Measurements from ENCODE around the gene CAGE1.

The CAGE1 gene

DNA sequence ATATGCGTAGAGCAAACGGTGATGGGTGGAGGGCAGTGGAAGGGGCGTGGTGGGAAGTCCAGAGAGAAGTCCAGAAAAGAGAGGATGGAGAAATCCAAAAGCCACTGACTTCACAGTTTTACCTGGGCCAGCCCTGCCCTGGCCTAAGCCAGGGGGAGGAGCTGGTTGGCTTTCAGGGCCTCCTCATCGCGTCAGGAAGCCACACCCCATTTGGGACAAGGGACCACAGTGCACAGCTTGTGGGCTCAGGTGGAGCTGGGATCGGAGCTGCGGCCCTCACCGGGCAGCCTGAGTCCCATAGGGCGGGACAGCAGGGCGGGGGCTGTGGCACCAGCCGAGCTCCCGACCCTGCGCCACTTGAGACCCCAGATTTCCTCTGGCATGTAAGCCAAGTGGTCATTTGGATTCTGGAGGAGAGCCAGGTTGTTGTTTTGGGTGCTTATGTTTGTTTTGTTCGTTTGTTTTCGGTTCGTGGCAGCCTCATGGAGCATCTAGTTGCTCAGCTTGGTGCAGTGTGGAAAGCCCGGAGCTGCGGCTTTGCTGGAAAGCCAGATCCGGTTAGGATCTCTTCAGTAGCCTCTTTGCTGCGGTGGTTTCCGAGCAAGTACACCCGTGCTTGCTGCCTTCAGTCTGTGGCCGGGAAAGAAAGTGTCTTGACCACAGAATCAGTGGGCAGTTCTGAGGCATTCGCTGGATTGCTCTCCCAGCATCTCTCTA, 42.3 kb upstream of the CAGE1 start:
- no peak overlapping the region for H3K27ac ChIP-seq (ENCODE audit: low read depth, low read length, poor library complexity, severe bottlenecking)
- no peak overlapping the region for H3K4me2 ChIP-seq (ENCODE audit: low read length)
- no peaks in the 10 kb centered on the region for H3K36me3 ChIP-seq (ENCODE audit: insufficient read depth, low read length)
- TF ChIP-seq, protein P1, sequence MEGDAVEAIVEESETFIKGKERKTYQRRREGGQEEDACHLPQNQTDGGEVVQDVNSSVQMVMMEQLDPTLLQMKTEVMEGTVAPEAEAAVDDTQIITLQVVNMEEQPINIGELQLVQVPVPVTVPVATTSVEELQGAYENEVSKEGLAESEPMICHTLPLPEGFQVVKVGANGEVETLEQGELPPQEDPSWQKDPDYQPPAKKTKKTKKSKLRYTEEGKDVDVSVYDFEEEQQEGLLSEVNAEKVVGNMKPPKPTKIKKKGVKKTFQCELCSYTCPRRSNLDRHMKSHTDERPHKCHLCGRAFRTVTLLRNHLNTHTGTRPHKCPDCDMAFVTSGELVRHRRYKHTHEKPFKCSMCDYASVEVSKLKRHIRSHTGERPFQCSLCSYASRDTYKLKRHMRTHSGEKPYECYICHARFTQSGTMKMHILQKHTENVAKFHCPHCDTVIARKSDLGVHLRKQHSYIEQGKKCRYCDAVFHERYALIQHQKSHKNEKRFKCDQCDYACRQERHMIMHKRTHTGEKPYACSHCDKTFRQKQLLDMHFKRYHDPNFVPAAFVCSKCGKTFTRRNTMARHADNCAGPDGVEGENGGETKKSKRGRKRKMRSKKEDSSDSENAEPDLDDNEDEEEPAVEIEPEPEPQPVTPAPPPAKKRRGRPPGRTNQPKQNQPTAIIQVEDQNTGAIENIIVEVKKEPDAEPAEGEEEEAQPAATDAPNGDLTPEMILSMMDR (IDR thresholded peaks at IDR 0.05; ENCODE audit: low read length), result no peak
- no peak for TF ChIP-seq EZH2 (IDR thresholded peaks at IDR 0.05; ENCODE audit: borderline replicate concordance, low read length)
- H3K4me3 ChIP-seq (ENCODE audit: low read depth, low read length, poor library complexity, severe bottlenecking), result no peak overlapping the region
- H3K4me1 ChIP-seq (ENCODE audit: insufficient read depth, low read length, severe bottlenecking), result no peaks in the 10 kb centered on the region
- H3K9ac ChIP-seq (ENCODE audit: low read length), result no peak overlapping the region
- no peak overlapping the region for H2AFZ ChIP-seq (ENCODE audit: low read length)
- H3K79me2 ChIP-seq (ENCODE audit: insufficient read depth, low read length), result no peaks in the 10 kb centered on the region
- H3K9me2 ChIP-seq (ENCODE audit: low read depth, low read length), result no peaks in the 10 kb centered on the region
- H3K9me3 ChIP-seq (ENCODE audit: low read length), result no peaks in the 10 kb centered on the region
- no peaks in the 10 kb centered on the region for H4K20me1 ChIP-seq (ENCODE audit: insufficient read depth, low read length)
- H3F3A ChIP-seq (ENCODE audit: insufficient read depth, low read length), result no peaks in the 10 kb centered on the region
- no peaks in the 10 kb centered on the region; the same call in 1 of the 2 replicates for H3K27me3 ChIP-seq (ENCODE audit: insufficient read depth, low read length)

DNA sequence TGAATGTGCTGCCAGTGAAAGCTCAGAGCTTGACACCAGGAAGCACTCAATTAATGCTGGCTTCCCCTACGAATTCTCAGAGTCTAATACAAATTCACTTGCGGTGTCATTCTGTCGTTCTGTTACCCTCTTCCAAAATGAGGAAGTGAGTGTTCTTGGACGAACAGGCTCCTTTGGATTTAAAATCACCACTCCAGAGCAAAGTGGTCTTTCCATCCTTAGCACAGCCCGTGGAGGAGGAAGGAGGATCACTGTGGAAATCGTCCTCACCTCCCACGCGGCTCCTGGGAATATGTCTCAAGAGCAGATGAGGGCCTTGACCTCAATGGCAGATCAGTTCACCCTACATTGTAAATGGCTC, 41.8 kb upstream of the CAGE1 start:
- Histone ChIP-seq H3K4me3 (ENCODE audit: low read depth, low read length, poor library complexity, severe bottlenecking) (no peak overlapping the region), H3F3A (ENCODE audit: insufficient read depth, low read length) (no peaks in the 10 kb centered on the region), H3K79me2 (ENCODE audit: insufficient read depth, low read length) (no peaks in the 10 kb centered on the region), H3K9me2 (ENCODE audit: low read depth, low read length) (no peaks in the 10 kb centered on the region), H2AFZ (ENCODE audit: low read length) (no peak overlapping the region), H3K27ac (ENCODE audit: low read depth, low read length, poor library complexity, severe bottlenecking) (no peak overlapping the region), H3K4me1 (ENCODE audit: insufficient read depth, low read length, severe bottlenecking) (no peaks in the 10 kb centered on the region), H3K9ac (ENCODE audit: low read length) (no peak overlapping the region), H3K4me2 (ENCODE audit: low read length) (no peak overlapping the region), H3K36me3 (ENCODE audit: insufficient read depth, low read length) (no peaks in the 10 kb centered on the region), H3K9me3 (ENCODE audit: low read length) (no peaks in the 10 kb centered on the region), H4K20me1 (ENCODE audit: insufficient read depth, low read length) (no peaks in the 10 kb centered on the region), H3K27me3 (ENCODE audit: insufficient read depth, low read length) (no peaks in the 10 kb centered on the region; the same call in 1 of the 2 replicates)
- TF ChIP-seq, protein P1 (IDR thresholded peaks at IDR 0.05; ENCODE audit: low read length), result no peak
- no peak for TF ChIP-seq EZH2 (IDR thresholded peaks at IDR 0.05; ENCODE audit: borderline replicate concordance, low read length)

DNA sequence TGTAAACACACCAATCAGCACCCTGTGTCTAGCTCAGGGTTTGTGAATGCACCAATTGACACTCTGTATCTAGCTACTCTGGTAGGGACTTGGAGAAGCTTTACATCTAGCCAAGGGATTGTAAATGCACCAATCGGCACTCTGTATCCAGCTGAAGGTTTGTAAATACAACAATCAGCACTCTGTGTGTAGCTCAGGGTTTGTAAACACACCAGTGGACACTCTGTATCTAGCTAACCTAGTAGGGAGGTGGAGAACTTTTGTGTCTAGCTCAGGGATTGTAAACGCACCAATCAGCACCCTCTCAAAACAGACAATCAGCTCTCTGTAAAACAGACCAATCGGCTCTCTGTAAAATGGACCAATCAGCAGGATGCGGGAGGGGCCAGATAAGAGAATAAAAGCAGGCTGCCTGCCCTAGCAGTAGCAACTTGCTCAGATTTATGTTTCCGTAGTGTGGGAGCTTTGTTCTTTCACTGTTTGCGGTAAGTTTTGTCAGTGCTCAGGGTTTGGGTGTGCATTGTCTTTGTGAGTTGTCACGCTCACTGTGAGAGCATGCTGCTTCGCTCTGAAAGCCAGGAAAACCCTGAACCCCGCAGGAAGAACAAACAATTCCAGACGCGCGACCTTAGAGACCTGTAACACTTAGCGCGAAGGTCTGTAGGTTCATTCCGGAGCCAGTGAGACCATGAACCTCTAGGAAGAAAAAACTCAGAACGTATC, 37.1 kb upstream of the CAGE1 start:
- Histone ChIP-seq H3K4me1 (ENCODE audit: insufficient read depth, low read length, severe bottlenecking) (no peaks in the 10 kb centered on the region), H3K27me3 (ENCODE audit: insufficient read depth, low read length) (no peaks in the 10 kb centered on the region), H2AFZ (ENCODE audit: low read length) (no peak overlapping the region), H3K36me3 (ENCODE audit: insufficient read depth, low read length) (no peaks in the 10 kb centered on the region), H3K9ac (ENCODE audit: low read length) (no peak overlapping the region), H3K9me2 (ENCODE audit: low read depth, low read length) (no peaks in the 10 kb centered on the region), H3K4me3 (ENCODE audit: low read depth, low read length, poor library complexity, severe bottlenecking) (no peak overlapping the region), H3K79me2 (ENCODE audit: insufficient read depth, low read length) (no peaks in the 10 kb centered on the region), H3K4me2 (ENCODE audit: low read length) (no peak overlapping the region), H3F3A (ENCODE audit: insufficient read depth, low read length) (no peaks in the 10 kb centered on the region), H3K9me3 (ENCODE audit: low read length) (no peaks in the 10 kb centered on the region), H4K20me1 (ENCODE audit: insufficient read depth, low read length) (no peaks in the 10 kb centered on the region), H3K27ac (ENCODE audit: low read depth, low read length, poor library complexity, severe bottlenecking) (no peak overlapping the region)
- TF ChIP-seq EZH2 (IDR thresholded peaks at IDR 0.05; ENCODE audit: borderline replicate concordance, low read length), result no peak
- TF ChIP-seq, protein P1 (IDR thresholded peaks at IDR 0.05; ENCODE audit: low read length), result no peak

All from OCI-LY1 (cell line).